ENCODE results near the gene IRX5. TPM values are rescaled to one million over a fixed set of nuclear protein-coding genes. Genes with fewer than 3 reads are reported as not detected.

The IRX5 gene
- total and polyA plus RNA-seq, 2 of the 4 experiments (the other 2 are of a cell fraction): not detected

GRCh38 chr16:54945063-54945462 is 14.4 kb downstream of the IRX5 start:
- intact Hi-C loops (cut with micrococcal nuclease): no loop called here
- Histone ChIP-seq H3K14ac (replicated peaks; ENCODE audit: low read depth, low read length) (no peak overlapping the region), H3K27me3 (ENCODE audit: control insufficient read depth, insufficient read depth, low read length) (peaks cover 30% of the 10 kb centered on the region), H3K56ac (ENCODE audit: extremely low read depth, insufficient read depth, low read length) (no peak overlapping the region), H3K4me3 (ENCODE audit: insufficient read depth, low read depth, low read length) (no peak overlapping the region), H4K8ac (ENCODE audit: low read depth in 2 of 2, low read length in 2 of 2) (no peak overlapping the region), H3K9me3 (ENCODE audit: control insufficient read depth, insufficient read depth, low read length) (no peaks in the 10 kb centered on the region), H3K18ac (ENCODE audit: low read depth, low read length) (no peak overlapping the region), H2BK120ac (ENCODE audit: low read depth, low read length) (no peak overlapping the region), H4K5ac (ENCODE audit: low read depth, low read length) (no peak overlapping the region), H3K23ac (ENCODE audit: low read depth, low read length) (no peak overlapping the region), H3K79me1 (ENCODE audit: low read depth in 1 of 2, low read length in 2 of 2) (no peaks in the 10 kb centered on the region), H2BK20ac (ENCODE audit: low read depth, low read length) (no peak overlapping the region), H3K4me1 (ENCODE audit: control insufficient read depth, insufficient read depth, low read length) (no peaks in the 10 kb centered on the region), H3K4me2 (ENCODE audit: low read depth, low read length) (no peak overlapping the region), H3K27ac (ENCODE audit: insufficient read depth, low read length) (no peak overlapping the region), H3K36me3 (ENCODE audit: control insufficient read depth, insufficient read depth, low read length) (no peaks in the 10 kb centered on the region), H3K9ac (ENCODE audit: low read depth, low read length) (no peak overlapping the region), H4K91ac (ENCODE audit: insufficient read depth, low read depth, low read length) (no peak overlapping the region), H3K4ac (ENCODE audit: low read depth, low read length) (no peak overlapping the region), H4K20me1 (ENCODE audit: insufficient read depth, low read length) (no peaks in the 10 kb centered on the region), H2AK5ac (ENCODE audit: low read depth, low read length) (no peak overlapping the region), H3K9me1 (ENCODE audit: insufficient read depth, low read length) (no peaks in the 10 kb centered on the region), H2AK9ac (replicated peaks; ENCODE audit: low read depth, low read length, poor library complexity) (no peak overlapping the region), H2BK5ac (ENCODE audit: low read depth, low read length, poor library complexity, severe bottlenecking) (no peak overlapping the region), H2BK15ac (ENCODE audit: low read depth, low read length) (no peak overlapping the region), H2AFZ (replicated peaks; ENCODE audit: low read length, poor library complexity) (no peak overlapping the region)
- no peak for DNase-seq
- ChIA-PET POLR2A (ENCODE audit: unreplicated experiment) (no interaction called here), CTCF (no interaction called here)
- WGBS, 2 experiments (ENCODE audit: extremely low coverage in 2 of 2, insufficient read length in 1 of 2): no CpG with 5 or more reads among the region's 7 CpGs
- no peak for ATAC-seq (ENCODE audit: low read depth)
- in situ Hi-C loops (cut with MboI; ENCODE audit: low sequenced_read_pairs): loop anchor here (25.0 kb wide), 3 partner anchors 658 to 1183 kb away; partner anchors contain the start of gene IRX3
- TF ChIP-seq MXI1 (IDR thresholded peaks at IDR 0.05; ENCODE audit: borderline replicate concordance, low read depth, low read length) (no peak), ELK1 (IDR thresholded peaks at IDR 0.05; ENCODE audit: borderline replicate concordance, low read depth, low read length) (no peak), BHLHE40 (IDR thresholded peaks at IDR 0.05; ENCODE audit: low read depth, low read length) (no peak), NFE2L2 (IDR thresholded peaks at IDR 0.05; ENCODE audit: low read depth, low read length) (no peak), MAFK (IDR thresholded peaks at IDR 0.05; ENCODE audit: low read depth, low read length) (no peak), FOS (IDR thresholded peaks at IDR 0.05; ENCODE audit: low read depth, low read length) (no peak), CEBPB (IDR thresholded peaks at IDR 0.05; ENCODE audit: low read depth, low read length) (no peak), MAZ (IDR thresholded peaks at IDR 0.05; ENCODE audit: borderline replicate concordance, low read depth, low read length) (no peak), CTCF (conservative IDR thresholded peaks at IDR 0.05; ENCODE audit: low read depth, low read length) (no peak), RFX5 (IDR thresholded peaks at IDR 0.05; ENCODE audit: low read depth, low read length) (no peak), SMC3 (IDR thresholded peaks at IDR 0.05; ENCODE audit: low read depth, low read length) (no peak), RAD21 (IDR thresholded peaks at IDR 0.05; ENCODE audit: low read length) (no peak), RCOR1 (IDR thresholded peaks at IDR 0.05; ENCODE audit: insufficient replicate concordance, low read length) (no peak), POLR2A (IDR thresholded peaks at IDR 0.05; ENCODE audit: low read depth, low read length) (no peak), CHD1 (IDR thresholded peaks at IDR 0.05; ENCODE audit: low read depth, low read length) (no peak), USF2 (IDR thresholded peaks at IDR 0.05; ENCODE audit: low read depth, low read length) (no peak)
- BruUV-seq (replicated peaks): no TSS peak
- dilution Hi-C loops (cut with HindIII; ENCODE audit: low sequenced_read_pairs, unreplicated experiment): no loop called here

Measured in IMR-90 (cell line).